DMS153 treated with DMSO at 0.1 percent for 48 hours (cell line): ENCODE measurements around the gene ERGIC1.
"Not testable (repeated sequence)": the region's sequence is repeated elsewhere in the genome, so short reads cannot be mapped to it uniquely, and the experiment has no call there.

ENCODE experiments used
- DNase-seq: peaks from one replicate; lab custom pipeline; 2025; ENCODE audit not compliant: unreplicated experiment; lab: John Stamatoyannopoulos, UW

ERGIC1 gene

GRCh38 chr5:172862165-172862801 lies 28.2 kb downstream of the ERGIC1 start:
- no peak for DNase-seq

GRCh38 chr5:172864171-172864570 lies 30.1 kb downstream of the ERGIC1 start:
- DNase-seq: not testable (repeated sequence)

- no peak for DNase-seq
These were observed 30.7 kb downstream of the ERGIC1 start for GRCh38 chr5:172864747-172865146.

- no peak for DNase-seq
These were observed 32.3 kb downstream of the ERGIC1 start for GRCh38 chr5:172866378-172866777.

GRCh38 chr5:172866802-172867748 lies 33.0 kb downstream of the ERGIC1 start:
- no peak for DNase-seq

GRCh38 chr5:172867761-172868435 lies 33.8 kb downstream of the ERGIC1 start:
- no peak for DNase-seq

- DNase-seq: no peak
These were observed 34.4 kb downstream of the ERGIC1 start for GRCh38 chr5:172868436-172868923.

GRCh38 chr5:172868924-172869591 lies 35.0 kb downstream of the ERGIC1 start:
- DNase-seq: no peak

GRCh38 chr5:172869691-172870090 lies 35.6 kb downstream of the ERGIC1 start:
- no peak for DNase-seq

- DNase-seq: no peak
These were observed 36.3 kb downstream of the ERGIC1 start for GRCh38 chr5:172870291-172870714.

- DNase-seq: no peak
These were observed 36.8 kb downstream of the ERGIC1 start for GRCh38 chr5:172870715-172871461.

- no peak for DNase-seq
These were observed 37.5 kb downstream of the ERGIC1 start for GRCh38 chr5:172871536-172871935.

- no peak for DNase-seq
These were observed 37.9 kb downstream of the ERGIC1 start for GRCh38 chr5:172871982-172872381.

GRCh38 chr5:172872997-172873491 lies 39.0 kb downstream of the ERGIC1 start:
- no peak for DNase-seq

- DNase-seq: no peak
These were observed 39.5 kb downstream of the ERGIC1 start for GRCh38 chr5:172873513-172873912.

- DNase-seq: no peak
These were observed 40.8 kb downstream of the ERGIC1 start for GRCh38 chr5:172874647-172875504.

GRCh38 chr5:172875505-172876279 lies 41.6 kb downstream of the ERGIC1 start:
- DNase-seq: no peak

GRCh38 chr5:172876578-172876977 lies 42.5 kb downstream of the ERGIC1 start:
- DNase-seq: no peak
